Measurements from ENCODE around the gene NPBWR2.

DNA sequence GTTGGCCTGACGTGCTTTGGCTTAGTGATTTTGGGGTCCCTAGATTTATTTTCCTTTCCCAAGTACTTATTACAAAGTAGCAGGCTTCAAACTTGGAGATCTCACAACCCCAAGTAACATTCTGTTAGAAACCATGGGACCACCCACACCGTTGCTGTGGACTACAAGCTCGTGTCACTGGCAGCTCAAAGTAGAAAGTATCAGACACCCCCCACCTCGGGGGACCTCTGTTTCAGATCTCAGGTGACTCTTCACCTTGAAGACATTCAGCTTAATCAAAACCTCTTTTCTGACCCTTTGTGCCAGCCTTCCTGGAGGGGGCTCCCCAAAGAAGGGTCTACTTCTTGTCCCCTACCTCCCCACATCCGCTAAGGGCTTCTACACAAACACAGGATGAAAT is 41.2 kb upstream of the NPBWR2 start:
- TF ChIP-seq, protein P1, sequence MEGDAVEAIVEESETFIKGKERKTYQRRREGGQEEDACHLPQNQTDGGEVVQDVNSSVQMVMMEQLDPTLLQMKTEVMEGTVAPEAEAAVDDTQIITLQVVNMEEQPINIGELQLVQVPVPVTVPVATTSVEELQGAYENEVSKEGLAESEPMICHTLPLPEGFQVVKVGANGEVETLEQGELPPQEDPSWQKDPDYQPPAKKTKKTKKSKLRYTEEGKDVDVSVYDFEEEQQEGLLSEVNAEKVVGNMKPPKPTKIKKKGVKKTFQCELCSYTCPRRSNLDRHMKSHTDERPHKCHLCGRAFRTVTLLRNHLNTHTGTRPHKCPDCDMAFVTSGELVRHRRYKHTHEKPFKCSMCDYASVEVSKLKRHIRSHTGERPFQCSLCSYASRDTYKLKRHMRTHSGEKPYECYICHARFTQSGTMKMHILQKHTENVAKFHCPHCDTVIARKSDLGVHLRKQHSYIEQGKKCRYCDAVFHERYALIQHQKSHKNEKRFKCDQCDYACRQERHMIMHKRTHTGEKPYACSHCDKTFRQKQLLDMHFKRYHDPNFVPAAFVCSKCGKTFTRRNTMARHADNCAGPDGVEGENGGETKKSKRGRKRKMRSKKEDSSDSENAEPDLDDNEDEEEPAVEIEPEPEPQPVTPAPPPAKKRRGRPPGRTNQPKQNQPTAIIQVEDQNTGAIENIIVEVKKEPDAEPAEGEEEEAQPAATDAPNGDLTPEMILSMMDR (IDR thresholded peaks at IDR 0.05; ENCODE audit: extremely low read depth in 1 of 2, insufficient read depth in 1 of 2, low read depth in 1 of 2, low read length in 2 of 2): no peak
- TF ChIP-seq FOS (IDR thresholded peaks at IDR 0.05; ENCODE audit: borderline replicate concordance, insufficient read depth, low read length): no peak
- no peak for TF ChIP-seq POLR2A (IDR thresholded peaks at IDR 0.05; ENCODE audit: low read depth, low read length)
- no peak for TF ChIP-seq POLR2AphosphoS5 (IDR thresholded peaks at IDR 0.05; ENCODE audit: insufficient read depth, low read depth, low read length)
- no peak for TF ChIP-seq EZH2 (IDR thresholded peaks at IDR 0.05; ENCODE audit: borderline replicate concordance, low read depth, low read length, severe bottlenecking)
- no peak for TF ChIP-seq JUN (IDR thresholded peaks at IDR 0.05; ENCODE audit: borderline replicate concordance, insufficient read depth, insufficient read length, low read depth)
